HG02970 (cell line): Measurements from ENCODE around the gene HCRTR1.

Experiments used
- ATAC-seq: cut with Tn5 transposase; IDR thresholded peaks from one replicate; pipeline ENCODE4 v1.9.1; 2021; ENCODE audit warnings: mild to moderate bottlenecking, moderate library complexity, moderate number of reproducible peaks; ENCODE audit not compliant: unreplicated experiment, low FRiP score

The HCRTR1 gene

DNA sequence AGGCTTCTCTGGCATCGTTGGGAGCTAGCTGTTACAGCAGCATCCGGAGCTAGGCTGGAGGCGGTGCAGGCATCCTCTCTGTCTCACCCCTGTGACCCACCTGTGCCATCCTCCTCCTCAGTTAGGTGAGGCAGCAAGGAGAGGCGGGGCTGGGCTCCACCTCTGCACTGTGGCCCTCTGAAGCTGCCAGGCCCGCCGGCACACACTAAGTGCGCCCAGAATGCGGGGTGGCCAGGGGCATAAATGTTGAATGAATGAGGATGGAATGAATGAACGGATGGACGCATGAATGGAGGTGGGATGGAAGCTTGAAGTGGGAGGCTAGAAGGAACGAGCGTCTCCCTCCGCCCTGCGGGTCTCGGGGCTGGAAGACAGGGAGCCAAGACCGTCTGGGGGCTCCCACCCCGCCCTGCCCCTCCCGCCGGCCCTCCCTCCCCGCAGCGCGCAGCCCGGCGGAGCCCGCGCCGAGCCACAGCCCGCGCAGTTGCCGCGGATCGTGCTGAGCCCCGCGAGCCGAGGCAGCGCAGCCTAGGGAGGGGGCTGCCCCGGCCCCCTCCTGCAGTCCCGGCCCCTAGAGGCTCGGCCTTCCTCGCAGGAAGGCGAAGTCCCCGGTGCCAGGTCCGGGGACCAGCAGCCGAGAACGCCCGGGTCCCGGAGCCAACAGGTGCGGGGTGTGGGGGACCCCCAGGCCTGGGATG is at the start of gene HCRTR1:
TSS of gene HCRTR1 (plus strand) at position 472 of the 698 bp plus-strand sequence. CDS start 1,504 bp downstream, outside the sequence.
- no peak for ATAC-seq

DNA sequence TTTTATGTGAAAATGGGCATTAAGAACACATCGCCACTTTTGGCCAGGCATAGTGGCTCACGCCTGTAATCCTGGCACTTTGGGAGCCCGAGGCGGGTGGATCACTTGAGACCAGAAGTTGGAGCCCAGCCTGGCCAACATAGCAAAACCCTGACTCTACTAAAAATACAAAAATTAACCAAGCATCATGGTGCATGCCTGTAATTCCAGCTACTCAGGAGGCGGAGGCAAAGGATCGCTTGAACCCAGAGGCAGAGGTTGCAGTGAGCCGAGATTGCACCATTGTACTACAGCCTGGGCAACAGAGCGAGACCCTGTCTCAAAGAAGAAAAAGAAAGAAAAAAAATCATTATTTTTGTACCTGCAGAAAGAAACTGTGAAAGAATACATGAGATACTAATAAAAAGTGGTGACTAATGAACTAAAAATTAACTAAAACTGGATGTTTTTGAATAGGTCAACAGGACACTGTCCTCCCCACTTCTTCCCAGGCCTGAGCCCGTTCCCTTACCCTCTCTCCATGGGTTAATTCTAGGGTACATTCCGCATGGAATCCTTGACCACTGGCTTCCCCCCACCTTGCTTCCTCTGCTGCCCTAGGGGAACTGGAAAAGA is 49.4 kb upstream of the HCRTR1 start:
- no peak for ATAC-seq

- no peak for ATAC-seq
Measured at GRCh38 chr1:31568895-31569595, 48.4 kb upstream of the HCRTR1 start.

DNA sequence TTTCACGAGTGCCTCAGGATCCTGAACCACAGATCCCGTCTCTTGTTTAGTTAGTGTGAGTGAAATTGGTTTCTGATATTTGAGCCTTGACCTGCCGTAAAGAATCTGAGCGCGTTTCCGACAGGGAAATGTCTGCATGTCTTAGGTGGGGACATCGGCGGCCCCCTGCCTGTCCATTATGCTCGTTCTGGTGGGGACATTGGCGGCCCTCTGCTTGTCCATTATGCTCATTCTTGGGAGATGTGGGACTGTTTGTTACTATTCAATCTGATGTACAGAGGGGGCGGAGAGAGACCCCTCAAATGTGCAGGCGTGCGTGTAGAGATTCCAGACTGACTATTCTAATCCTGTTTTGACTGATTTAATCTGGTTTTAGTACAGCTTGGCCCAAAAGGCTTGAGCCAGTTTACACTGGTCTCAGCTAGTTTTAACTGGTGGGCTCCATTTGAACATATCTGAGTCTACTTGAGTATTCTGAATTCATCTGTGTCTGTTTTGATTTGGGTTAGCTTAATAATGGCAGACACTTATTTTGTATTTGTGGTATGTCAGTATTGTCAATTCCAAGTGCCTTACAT is 47.8 kb upstream of the HCRTR1 start:
- ATAC-seq, result no peak

- no peak for ATAC-seq
Measured at GRCh38 chr1:31570228-31570627, 47.3 kb upstream of the HCRTR1 start.

- no peak for ATAC-seq
Measured at GRCh38 chr1:31570906-31571305, 46.6 kb upstream of the HCRTR1 start.

DNA sequence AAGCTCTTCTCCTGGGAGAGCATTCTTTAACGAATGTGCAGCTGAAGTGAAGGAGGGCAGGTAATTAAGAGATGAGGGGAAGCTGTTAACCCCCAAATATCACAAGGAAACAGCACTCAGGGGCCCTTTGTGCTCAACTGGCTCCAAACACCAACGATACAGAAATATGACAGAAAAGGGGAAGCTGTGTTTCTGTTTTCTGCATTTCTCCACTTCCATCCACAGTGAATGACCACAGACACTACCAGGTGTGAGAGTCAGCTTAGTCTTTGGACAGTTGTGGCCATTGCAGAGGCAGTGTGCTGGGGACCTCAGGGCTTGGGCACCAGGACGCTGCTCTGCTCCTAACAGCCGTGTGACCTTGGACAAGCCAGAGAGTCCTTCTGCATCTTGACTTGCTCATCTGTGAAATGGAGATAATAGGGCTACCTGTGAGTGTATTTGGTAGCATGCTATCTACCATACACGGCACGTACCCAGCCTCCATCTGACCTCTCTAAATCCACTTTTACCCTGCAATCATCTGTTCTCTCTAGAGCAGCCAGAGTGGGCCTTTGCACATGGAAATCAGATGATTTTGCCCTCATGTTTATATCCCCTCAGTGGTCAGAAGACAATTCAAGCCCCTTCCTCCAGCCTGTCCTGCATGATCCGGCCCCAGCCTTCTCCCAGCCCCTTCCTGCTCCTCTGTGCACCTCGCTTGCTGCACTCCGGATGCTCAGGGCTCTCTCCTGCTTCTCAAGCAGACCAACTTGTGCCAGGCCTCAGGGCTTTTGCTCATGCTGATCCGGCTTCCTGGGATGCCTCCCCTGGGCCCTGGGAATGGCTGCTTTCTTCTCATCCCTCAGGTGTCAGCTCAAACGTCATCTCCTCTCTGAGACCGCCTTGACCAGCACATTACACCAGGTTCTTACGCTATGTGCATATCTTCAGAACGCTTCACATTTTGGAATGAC is 45.9 kb upstream of the HCRTR1 start:
- no peak for ATAC-seq

DNA sequence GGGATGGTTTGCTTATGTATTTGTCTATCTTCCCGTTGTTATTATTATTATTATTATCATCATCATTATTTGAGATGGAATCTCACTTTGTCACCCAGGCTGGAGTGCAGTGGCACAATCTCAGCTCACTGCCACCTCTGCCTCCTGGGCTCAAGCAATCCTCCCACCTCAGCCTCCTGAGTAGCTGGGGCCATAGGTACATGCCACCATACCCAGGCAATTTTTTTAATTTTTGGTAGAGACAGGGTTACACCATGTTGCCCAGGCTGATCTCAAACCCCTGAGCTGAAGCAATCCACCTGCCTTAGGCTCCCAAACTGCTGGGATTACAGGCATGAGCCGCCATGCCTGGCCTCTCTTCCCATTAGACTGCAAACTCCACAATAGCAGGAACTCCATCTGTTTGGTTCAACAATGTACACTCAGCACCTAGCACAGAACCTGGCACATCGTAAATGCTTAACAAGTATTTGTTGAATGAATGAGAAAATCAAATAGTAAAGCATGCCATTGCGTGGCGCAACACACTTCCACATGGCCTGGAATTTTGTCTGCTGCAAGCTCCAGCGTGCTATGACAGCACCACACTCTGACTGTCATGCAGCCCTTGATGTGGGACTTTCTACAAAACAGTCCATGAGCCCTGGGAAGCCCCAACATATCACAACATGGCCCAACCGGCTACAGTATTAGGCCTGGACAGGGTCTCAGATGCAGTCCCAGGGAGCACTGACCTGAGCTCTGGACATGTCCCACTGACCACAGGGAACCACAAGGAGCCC is 45.0 kb upstream of the HCRTR1 start:
- no peak for ATAC-seq

- ATAC-seq, result no peak
Measured at GRCh38 chr1:31573261-31573660, 44.2 kb upstream of the HCRTR1 start.

DNA sequence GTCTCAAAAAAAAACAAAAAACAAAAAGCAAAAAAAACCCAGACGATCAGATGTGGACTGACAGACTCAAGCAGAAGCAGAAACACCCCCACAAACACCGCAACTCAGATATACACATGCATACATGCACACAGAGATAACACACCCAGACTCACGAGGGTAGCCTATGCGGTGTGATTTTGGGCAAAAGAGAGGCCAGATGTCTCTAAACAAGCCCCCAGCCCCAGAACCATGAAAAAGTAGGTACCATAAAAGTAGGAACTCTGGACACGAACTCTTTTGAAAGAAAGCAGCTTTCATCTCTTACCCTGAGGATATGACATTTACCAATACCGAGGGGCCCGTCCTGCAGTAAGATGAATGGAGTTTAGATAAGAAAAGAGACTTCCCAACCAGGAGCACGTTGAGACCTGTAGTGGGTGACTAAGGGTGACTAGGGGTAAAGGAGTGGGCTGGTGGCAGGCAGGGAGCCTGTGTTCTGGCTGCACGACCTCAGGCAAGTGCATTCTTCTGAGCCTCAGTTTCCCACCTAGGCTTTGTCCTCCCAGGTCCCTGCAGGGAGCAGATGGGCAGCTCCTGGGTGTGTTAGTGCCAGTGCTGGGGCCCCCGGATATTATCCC is 42.6 kb upstream of the HCRTR1 start:
- no peak for ATAC-seq

- no peak for ATAC-seq
Measured at GRCh38 chr1:31575369-31576140, 41.9 kb upstream of the HCRTR1 start.

GRCh38 chr1:31576201-31576669 is 41.3 kb upstream of the HCRTR1 start, which contains the start of gene TINAGL1:
TINAGL1 (plus strand) TSS chr1:31576515; CDS start chr1:31577149, 634 bp downstream.
- ATAC-seq, result no peak

- no peak for ATAC-seq
Measured at GRCh38 chr1:31576743-31577455, 40.6 kb upstream of the HCRTR1 start.

DNA sequence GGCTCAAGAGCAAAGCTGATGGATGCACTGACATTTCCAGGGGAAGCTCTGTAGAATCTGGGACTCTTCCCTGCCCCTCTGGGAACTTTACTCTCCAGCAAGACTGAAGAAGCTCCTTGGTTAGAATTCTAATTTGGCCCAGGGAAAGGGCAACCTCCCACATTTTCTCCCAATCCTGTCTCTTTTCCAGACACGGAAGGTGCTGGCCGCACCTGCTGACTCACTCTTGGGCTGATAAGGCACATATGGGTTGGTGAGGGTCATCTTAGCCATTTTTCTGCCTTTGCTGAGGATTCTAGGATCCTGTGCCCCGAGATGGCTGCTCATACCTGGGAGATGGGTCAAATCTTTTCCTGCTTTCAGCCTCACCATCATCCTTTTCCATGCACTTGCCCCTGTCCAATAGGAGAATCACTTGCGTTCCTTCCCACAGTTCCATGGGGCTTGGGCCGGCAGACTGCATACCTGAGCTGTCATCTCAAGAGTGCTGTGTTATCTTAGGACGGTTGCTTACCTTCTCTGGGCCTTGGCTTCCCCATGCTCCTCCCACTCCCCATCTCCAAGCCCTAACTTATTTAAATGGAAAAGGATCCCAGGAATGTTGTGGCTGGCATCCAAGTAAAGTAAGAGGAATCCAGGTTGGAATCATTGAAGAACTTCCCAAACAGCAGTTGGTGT is 39.8 kb upstream of the HCRTR1 start:
- ATAC-seq, result no peak

GRCh38 chr1:31579374-31579773 is 38.1 kb upstream of the HCRTR1 start:
- no peak for ATAC-seq

DNA sequence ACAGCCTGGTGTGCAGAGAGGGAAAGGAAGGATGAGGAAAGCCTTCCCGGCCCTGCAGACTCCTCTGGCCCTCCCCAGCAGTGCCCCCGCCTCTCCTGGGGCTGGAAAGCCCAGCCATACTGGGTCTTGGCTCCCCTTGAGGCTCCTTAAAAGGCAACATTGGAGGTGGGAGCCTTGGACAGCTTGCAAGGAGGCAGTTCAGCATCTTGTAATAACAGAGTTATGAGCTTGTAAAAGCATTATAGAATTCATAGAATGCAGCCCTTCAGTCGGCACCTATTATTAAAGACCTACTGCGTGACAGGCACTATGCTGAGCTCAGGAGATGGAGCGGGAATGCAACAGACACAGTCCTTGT is 37.0 kb upstream of the HCRTR1 start:
- no peak for ATAC-seq
